ENCODE measurements around the gene GPR62.

The GPR62 gene

DNA sequence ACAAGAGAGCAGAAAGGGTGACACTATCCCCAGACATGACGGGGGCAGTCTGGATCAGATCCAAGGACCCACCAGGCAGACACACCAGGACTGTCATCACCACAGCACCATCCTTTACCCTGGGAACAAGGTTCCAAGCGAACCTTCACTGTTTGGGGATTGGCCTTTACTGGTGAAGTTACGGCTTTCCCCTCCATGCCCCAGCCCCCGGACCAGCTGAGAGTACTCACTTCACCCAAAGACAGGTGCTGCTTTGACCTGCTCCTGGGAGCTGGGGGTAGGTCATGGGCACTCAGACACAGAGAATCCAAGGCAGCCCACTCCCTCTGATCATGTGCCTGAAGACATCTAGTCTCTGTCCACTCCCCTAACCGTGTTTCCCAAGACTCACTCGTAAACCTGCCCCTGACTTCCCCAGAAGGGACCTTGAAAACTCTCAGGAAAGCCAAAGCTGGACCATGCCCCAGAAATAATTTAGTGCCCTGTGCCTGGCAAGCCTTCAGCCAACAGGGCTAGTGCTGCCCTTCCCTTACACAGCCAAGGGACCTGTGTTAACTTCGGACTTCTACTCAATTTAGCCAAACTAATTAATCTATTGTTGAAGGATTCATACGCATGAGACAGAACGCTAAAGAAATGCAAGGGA, 16.3 kb upstream of the GPR62 start:
- no peak for DNase-seq (ENCODE audit: low read depth in 2 of 2)

DNA sequence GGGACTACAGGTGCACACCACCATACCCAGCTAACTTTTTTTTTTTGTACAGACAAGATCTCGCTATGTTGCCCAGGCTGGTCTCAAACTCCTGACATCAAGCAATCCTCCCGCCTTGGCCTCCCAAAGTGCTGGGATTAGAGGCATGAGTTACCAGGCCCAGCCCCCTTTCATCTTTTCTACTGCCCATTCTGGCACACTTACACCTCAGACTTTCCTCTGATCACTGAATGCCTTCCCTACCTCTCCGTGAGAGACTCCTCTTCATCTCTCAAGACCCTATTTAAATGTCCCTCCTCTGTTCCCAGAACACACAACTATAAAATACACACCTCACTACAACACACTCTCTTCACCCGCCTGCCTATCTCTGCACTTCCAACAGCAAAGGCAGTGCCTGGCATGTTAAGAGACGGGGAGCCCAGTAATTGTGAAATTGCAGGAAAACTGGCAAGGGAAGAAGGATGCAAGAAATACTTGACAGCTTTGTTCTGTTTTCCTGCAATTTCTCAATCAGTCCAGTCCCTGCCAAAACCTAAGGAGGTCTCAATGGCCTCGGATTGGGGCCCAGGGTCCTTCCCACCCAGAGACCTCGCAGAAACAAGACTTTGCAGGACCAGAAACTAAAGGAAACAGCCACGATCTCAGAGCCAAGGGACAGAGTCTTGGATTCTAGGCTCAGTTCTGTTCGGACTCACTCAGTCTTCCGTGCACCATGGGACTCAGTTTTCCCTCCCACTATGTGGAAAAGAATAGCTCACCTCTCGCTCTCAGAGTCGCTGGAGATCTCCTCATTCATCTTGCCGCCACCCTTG, 14.3 kb upstream of the GPR62 start:
- DNase-seq (ENCODE audit: low read depth in 2 of 2): no peak

DNA sequence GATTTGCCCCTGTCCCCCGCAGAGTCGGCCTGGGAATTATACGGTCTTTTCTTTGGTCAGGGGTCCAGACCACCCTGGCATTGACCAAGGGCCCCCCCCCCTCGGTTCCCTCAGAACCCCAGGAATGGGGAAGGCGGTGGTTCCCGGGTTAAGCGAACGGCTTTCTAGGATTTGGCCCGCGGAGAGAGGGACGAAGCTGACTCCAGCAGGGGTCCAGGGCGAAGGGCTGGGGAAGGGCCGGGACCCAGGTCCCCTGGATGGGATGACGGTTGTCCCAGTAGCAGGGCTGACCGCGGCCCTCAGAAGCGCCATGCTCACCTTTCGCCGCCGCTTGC, 13.8 kb upstream of the GPR62 start:
- DNase-seq (ENCODE audit: low read depth in 2 of 2): no peak

DNA sequence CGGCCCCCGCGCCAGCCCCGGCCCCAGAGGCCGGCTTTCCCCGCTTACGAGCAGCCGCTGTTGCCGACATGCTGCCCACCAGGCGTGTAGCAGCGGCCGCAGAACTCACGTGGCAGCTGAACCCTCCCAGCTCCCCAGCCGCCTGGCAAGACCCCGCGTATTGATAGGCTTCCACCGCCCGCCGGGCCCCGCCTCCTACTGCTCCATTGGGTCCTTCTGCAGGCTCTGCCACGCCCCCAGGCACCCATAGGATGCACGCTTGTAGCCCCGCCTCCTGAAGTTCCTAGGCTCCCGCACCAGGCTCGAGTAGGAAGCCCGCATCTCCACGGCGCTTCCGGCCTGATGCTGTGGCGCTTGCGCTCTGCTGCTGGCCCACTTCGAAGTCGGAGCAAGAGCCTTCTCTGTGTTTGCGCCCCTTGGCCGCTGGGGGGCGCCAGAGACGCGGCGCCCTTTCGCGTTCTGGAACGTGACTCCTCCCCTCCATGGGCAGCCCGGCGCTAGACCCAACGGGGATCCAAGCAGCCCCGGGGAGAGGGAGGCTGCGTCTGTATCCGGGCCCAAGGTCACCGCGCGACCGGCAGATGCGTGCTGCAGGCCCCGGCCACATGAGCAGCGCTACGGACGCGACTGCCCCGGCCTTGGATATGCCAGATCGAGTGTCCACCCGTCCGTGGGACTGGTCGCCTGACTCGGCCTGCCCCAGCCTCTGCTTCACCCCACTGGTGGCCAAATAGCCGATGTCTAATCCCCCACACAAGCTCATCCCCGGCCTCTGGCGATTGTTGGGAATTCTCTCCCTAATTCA, 13.2 kb upstream of the GPR62 start, which contains the start of the genes PARP3 and RRP9:
PARP3 (plus strand) TSS at position 566 of the 805 bp plus-strand sequence. CDS start 993 bp downstream, outside the sequence.
RRP9 (minus strand) TSS at position 107 of the 805 bp plus-strand sequence; CDS start at position 70, 37 bp downstream.
- DNase-seq (ENCODE audit: low read depth in 2 of 2): peak; percentile 99 to 100

DNA sequence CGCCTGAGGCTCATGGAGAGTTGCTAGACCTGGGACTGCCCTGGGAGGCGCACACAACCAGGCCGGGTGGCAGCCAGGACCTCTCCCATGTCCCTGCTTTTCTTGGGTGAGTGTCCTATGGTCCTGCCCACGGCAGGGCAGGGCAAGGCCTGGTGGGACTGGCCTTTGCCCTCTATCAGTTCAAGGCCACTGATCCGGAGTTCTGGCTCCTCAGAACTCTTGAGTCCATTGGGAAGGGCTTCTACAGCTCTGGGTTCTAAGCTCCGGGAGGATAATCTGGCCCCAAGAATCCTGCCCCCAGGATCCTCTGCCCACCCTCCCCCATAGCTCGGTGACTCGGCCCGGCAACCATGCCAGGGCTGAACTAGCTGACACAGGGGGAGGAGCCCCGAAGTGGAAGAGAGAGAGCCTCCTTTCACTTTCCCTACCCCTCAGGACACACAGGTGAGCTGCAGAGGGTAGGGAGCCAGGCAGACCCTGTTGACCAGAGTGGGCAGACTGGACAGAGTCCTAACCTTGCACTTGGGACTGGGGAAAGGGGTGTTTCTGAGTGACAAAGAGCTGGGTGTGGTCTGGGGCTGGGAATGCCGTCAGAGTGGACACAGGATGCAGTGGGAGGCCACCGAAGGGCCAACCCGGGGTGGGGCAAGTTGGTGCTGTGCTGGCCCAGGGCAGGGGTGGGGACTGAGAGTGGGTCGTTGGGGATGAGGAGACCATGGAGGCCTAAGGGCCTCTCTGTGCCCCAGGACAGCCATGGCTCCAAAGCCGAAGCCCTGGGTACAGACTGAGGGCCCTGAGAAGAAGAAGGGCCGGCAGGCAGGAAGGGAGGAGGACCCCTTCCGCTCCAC, 12.4 kb upstream of the GPR62 start:
- DNase-seq (ENCODE audit: low read depth in 2 of 2): peak; percentile 48 to 49

DNA sequence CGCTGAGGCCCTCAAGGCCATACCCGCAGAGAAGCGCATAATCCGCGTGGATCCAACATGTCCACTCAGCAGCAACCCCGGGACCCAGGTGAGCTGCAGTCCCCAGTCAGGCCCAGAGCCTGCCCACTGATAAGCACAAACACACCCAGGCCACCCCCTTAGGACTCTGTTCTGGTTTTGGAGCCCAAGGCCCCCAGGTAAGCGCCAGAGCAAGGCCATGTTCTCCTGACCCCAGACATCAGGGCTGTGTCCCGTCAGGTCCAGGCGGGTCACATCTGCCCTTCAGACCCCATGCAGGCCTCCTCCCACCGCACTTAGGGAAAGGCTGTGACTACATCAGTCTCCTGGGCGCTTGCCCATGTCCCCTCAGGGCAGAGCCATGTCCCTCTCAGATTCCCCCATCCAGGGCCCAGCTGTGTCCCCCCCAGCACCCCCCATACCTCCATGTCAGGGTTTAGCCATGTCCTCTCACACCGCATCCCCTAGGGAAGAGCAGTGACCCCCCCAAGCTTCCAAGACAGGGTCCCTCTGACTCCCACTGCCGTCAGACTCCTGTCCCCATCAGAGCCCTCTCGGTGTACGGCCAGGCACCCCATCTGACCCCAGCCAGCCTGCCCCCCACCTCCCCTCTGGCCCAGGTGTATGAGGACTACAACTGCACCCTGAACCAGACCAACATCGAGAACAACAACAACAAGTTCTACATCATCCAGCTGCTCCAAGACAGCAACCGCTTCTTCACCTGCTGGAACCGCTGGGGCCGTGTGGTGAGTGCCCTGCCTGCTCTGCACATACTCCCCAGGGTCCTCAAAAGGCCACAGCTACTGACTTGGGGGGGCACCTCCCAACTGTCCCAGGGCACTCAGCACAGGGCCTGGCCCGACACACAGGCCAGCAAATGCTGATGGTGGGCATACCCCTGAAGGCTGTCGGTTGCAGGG, 11.5 kb upstream of the GPR62 start:
- DNase-seq (ENCODE audit: low read depth in 2 of 2): no peak

DNA sequence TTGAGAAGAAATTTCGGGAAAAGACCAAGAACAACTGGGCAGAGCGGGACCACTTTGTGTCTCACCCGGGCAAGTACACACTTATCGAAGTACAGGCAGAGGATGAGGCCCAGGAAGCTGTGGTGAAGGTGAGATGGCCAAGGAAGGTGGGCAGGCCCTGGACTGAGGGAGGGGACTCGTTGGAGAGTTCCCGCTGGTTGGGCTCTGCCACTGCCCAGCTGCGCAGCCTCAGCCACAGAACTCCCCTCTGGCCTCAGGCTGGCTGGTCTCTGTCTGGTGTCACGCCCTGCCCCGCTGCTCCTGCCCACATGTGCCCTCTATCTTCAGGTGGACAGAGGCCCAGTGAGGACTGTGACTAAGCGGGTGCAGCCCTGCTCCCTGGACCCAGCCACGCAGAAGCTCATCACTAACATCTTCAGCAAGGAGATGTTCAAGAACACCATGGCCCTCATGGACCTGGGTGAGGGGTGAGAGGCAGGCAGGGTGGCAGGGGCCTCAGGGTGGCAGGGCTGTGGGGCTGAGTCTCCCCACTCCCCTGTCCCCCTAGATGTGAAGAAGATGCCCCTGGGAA, 10.6 kb upstream of the GPR62 start:
- DNase-seq (ENCODE audit: low read depth in 2 of 2): no peak

DNA sequence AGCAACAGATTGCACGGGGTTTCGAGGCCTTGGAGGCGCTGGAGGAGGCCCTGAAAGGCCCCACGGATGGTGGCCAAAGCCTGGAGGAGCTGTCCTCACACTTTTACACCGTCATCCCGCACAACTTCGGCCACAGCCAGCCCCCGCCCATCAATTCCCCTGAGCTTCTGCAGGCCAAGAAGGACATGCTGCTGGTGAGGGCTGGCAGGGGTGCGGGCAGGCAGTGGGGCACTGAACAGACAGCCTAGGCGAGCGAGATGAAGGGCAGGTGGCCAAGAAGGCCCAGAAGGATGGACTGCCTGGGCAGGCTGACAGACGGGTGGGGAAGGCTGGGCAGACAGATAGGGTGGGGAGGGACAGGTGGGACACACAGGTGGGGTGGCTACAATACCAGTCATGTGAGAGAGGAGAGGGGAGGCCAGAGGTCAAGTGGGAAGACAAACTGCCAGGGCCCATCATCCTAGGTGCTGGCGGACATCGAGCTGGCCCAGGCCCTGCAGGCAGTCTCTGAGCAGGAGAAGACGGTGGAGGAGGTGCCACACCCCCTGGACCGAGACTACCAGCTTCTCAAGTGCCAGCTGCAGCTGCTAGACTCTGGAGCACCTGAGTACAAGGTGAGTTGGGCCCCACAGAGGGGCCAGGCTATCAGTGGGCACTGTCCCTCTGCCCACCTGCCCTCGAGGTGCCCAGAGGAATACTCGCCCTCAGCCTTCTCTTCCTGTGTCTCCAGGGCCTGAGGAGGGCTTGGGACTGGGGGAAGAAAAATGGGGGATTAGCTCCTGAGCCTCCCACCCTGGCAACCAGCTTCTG, 9.9 kb upstream of the GPR62 start:
- no peak for DNase-seq (ENCODE audit: low read depth in 2 of 2)

DNA sequence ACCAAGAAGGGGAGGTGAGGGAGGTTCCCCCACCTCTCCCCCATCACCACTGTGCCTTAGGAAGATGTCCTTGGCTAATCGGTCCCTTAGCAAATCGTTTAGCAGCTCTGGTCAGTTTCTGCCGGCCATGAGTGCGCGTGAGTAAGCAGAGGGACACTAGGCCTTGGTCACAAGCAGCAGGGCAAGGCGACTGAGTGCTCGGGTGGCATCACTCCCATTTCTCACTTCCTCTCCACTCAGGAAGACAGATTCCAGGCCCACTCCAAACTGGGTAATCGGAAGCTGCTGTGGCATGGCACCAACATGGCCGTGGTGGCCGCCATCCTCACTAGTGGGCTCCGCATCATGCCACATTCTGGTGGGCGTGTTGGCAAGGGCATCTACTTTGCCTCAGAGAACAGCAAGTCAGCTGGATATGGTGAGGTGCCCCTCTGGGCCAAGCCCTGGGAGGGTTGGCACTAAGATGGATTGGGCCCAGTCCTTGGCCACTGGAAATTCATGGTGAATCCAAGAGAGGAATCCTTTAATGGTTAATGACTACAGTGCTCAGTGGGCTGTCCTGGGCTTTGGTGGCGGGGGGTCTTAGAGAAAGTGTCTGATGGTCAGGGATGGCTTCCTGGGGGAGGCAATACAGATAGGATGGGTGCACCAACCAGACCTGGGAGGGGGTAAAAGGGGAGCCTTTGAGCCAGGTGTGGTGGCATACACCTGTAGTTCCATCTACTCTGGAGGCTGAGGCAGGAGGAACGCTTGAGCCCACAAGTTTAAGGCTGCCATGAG, 9.1 kb upstream of the GPR62 start:
- no peak for DNase-seq (ENCODE audit: low read depth in 2 of 2)

DNA sequence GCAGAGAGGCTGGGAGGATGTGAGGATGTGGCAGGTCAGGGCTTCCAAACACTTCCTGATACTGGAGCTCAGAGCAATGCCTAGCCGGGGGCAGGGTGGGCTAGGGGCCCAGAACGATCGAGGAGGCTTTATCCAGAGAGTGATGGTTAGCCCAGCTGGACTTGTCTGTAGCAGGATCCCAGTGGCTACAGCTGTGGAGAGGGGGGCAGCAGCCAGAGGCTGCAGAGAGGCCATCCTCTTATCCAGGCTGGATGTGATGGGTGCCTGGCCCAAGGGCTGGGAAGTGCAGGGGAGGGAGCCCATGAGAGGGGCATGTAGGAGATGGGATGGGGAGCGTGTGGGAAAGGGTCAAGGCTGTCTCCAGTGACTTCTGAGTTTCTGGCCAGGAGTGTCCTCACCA, 8.4 kb upstream of the GPR62 start:
- no peak for DNase-seq (ENCODE audit: low read depth in 2 of 2)

DNA sequence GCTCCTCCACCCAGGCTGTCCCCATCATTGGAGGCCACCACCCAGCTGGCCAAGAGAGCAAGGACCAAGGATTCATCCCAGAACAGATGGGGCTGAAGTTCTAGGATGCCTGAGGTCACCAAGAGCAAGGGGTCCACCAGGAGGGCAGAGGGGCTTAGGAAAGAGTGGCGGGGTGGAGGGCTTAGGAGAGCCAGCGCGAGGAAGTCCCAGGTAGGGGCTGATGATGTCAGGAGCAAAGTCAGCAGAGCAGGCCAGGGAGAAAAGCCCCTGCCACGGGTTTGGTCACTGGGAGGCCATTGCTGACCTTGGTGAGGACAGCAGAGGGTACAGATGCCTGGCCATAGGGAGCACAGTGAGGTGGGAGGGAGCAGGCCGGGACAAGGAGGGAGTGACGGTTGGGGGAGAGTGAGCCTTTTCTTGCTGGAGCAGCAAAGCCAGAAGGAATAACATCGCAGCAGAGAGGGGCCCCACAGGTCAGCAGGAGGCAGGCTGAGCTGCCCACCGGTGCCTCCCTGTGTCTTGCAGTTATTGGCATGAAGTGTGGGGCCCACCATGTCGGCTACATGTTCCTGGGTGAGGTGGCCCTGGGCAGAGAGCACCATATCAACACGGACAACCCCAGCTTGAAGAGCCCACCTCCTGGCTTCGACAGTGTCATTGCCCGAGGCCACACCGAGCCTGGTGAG, 7.8 kb upstream of the GPR62 start:
- no peak for DNase-seq (ENCODE audit: low read depth in 2 of 2)

DNA sequence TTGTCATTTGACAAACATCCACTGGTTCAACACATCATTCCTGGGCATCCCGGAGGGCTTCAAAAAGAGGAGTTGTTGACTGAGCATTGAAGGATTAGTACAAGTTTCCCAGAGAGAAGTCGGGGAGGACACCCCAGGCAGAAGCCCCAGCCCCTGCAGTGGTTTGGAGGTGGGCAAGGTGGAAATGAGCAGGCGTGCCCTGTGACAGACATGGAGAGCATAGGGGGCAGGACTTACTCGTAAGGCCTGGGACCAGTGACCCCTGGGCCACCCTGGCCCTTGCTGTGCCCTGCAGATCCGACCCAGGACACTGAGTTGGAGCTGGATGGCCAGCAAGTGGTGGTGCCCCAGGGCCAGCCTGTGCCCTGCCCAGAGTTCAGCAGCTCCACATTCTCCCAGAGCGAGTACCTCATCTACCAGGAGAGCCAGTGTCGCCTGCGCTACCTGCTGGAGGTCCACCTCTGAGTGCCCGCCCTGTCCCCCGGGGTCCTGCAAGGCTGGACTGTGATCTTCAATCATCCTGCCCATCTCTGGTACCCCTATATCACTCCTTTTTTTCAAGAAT, 7.1 kb upstream of the GPR62 start:
- no peak for DNase-seq (ENCODE audit: low read depth in 2 of 2)

DNA sequence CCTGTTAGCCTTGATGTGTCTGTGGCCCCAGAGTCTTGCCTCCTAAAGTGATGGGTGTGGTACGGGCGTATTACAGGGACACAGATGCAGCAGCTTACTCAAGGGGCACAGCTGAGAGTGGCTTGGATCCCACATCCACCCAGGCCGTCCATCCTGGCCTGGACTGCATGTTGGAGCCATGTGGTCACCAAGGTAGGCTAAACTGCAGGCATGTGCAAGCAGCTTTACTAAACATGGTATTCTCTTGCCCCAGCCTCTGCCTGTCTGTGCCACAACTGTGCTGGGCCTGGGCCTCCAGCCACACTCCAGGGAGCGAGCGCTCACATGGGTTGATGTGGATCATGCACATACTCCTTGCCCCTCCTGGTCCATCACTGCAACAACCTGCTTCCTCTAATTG, 6.1 kb upstream of the GPR62 start:
- no peak for DNase-seq (ENCODE audit: low read depth in 2 of 2)

DNA sequence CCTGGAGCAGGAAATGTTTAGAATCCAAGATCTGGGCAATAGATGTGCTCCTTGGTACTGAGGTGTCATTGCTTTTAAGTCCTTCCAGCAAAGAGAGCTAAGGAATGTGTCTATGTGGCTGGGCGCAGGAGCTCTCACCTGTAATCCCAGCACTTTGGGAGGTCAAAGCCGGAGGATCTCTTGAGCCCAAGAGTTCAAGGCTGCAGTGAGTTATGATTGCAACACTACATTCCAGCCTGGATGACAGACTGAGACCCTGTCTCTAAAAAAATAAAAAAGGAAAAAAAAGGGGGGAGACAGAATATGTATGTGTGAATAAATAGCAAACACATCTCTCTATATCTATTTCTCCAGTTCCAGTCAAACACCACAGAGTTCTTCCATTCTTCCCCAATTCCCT, 4.3 kb upstream of the GPR62 start:
- no peak for DNase-seq (ENCODE audit: low read depth in 2 of 2)

DNA sequence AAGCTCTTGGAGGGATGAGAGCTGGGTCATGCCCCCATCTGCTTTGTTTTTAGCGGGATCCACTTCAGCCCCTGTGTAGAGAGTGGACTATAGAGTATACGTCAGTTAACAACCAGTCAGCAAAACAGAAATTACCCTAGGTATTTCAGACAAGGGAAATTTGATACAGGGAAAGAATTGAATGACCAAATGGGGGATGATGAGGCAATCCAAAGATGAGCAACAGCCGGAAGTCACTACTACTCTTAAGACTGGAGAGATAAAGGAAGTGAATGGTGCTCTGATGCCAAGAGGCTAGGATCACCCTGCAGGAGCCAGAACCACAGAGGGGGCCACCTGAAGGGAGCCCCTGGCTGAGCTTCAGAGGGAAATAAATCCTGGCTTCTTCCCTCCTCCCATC, 1.7 kb upstream of the GPR62 start:
- DNase-seq (ENCODE audit: low read depth in 2 of 2): no peak

DNA sequence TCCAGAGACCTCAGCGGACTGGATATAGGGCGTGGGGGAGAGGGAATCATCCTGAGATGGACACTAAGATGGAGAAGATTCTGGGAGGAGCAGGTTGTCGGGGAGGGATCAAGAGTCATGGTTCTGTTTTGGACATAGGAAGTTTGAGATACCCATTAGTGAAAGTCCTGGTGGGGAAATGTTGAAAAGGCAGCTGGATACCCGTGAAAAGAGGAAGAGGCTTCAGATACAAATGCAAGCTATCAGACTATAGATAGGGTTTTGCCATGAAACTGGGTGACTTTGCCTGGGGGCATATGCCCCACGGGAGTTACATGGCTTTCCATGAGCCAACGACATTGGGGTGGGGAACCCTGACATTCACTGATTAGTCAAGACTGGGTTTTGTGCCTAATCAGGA, 1.1 kb upstream of the GPR62 start:
- no peak for DNase-seq (ENCODE audit: low read depth in 2 of 2)

DNA sequence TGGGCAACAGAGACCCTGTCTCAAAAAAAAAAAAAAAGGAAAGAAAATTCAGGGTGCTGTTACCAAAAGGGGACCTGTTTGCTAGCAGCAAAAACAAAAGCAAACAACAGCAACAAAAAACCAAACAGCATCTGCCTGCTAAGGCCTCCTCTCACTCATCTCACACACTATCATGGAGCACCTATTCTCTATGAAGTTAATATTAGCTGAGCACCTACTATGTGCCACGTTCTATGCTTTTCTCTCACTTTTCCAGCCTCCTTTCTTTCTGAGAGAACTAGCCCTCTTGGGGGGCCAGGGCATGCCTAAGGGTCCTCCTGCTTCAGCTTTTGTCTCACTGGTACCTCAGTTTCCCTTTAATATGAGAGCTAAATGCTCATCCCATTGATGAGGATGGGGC, 468 bp upstream of the GPR62 start:
- no peak for DNase-seq (ENCODE audit: low read depth in 2 of 2)
